Kidney (tissue), 14 donors: ENCODE measurements around the gene AP3S1. TPM values are rescaled to one million over a fixed set of nuclear protein-coding genes. Genes with fewer than 3 reads are reported as not detected.
A peak's percentile ranks its signal among the peaks of the same experiment; 100 is the strongest.
"Not testable (repeated sequence)": the region's sequence is repeated elsewhere in the genome, so short reads cannot be mapped to it uniquely, and the experiment has no call there.

Experiments used
- DNase-seq, 5 donors: peaks; one replicate each; pipeline ENCODE4 v3.0.0-alpha.2; 2013 to 2020
- FAIRE-seq: peaks from 2 replicates; lab custom pipeline; 2012; peaks lifted over from hg19 to GRCh38; lab: Jason Lieb, UNC
- H3K27ac ChIP-seq, 2 donors: one replicate each; pipeline ENCODE4 v1.7.0; 2013; ENCODE audit warnings: low read depth in 2 of 2, low read length in 2 of 2, inconsistent platforms in 1 of 2
- H3K27me3 ChIP-seq: one replicate; pipeline ENCODE4 v1.7.1; 2013; ENCODE audit warnings: low read length, inconsistent platforms; ENCODE audit not compliant: control insufficient read depth, insufficient read depth
- H3K36me3 ChIP-seq, 3 donors: one replicate each; pipeline versions ENCODE4 v1.7.0 to v1.7.1; 2013; ENCODE audit warnings: low read length in 3 of 3, control low read depth in 1 of 3, inconsistent platforms in 1 of 3; ENCODE audit not compliant: insufficient read depth in 3 of 3, control insufficient read depth in 2 of 3
- H3K4me1 ChIP-seq, 3 donors: one replicate each; pipeline versions ENCODE4 v1.7.0 to v1.7.1; 2013; ENCODE audit warnings: low read length in 3 of 3, inconsistent platforms in 1 of 3, low read depth in 1 of 3; ENCODE audit not compliant: control insufficient read depth in 2 of 3, insufficient read depth in 2 of 3
- H3K4me3 ChIP-seq, 3 donors: one replicate each; pipeline versions ENCODE4 v1.7.0 to v1.8.1; 2013; ENCODE audit warnings: low read length in 3 of 3, control low read depth in 1 of 3, inconsistent platforms in 1 of 3
- H3K9ac ChIP-seq, 3 donors: one replicate each; pipeline versions ENCODE4 v1.7.0 to v1.7.1; 2013; ENCODE audit warnings: low read length in 3 of 3, control low read depth in 1 of 3, inconsistent platforms in 1 of 3
- H3K9me3 ChIP-seq, 3 donors: one replicate each; pipeline versions ENCODE4 v1.7.0 to v1.7.1; 2013; ENCODE audit warnings: low read length in 3 of 3, control low read depth in 1 of 3, inconsistent platforms in 1 of 3; ENCODE audit not compliant: control insufficient read depth in 2 of 3, insufficient read depth in 1 of 3
- intact Hi-C: fragments of 100-400 bp; cut with DNase I; formaldehyde crosslinking; loops from one replicate; pipeline ENCODE4 v1.11.1; 2022
- polyA plus RNA-seq: library from polyadenylated mRNA; stranded (reverse); fragments of 350-450 nt; fragmentation: Illumina TruSeq; extraction: RNeasy Lipid Tissue Mini Kit (QIAGEN cat#74804); gene quantifications from one replicate; pipeline ENCODE4 v1.2.3, GENCODE V29; 2014; ENCODE audit warnings: low read depth, low replicate concordance; ENCODE audit not compliant: insufficient read depth
- total RNA-seq: library from RNA; stranded (reverse); fragmentation: NEBNext Ultra II Directional; extraction: Animal tissue kit (Norgen Biotek cat#: 25700); gene quantifications from one replicate; pipeline ENCODE4 v1.2.1, GENCODE V29; 2021
- TF ChIP-seq, protein P1 (sequence below): IDR thresholded peaks from 3 replicates; pipeline ENCODE4 v1.5.1; 2012; ENCODE audit warnings: mild to moderate bottlenecking, moderate library complexity, borderline replicate concordance; ENCODE audit not compliant: insufficient read depth; ENCODE audit errors: extremely low read depth
- donor health status: control.
- donor health status: control.
- donor health status: control.
- donor health status: control.
- donor health status: control.
- donor health status: DM: yes; HTN: yes; CAD: no.
- donor health status: Normal renal cell carcinoma (clear cell type).

AP3S1 gene
- total and polyA plus RNA-seq, 2 donors from 2014 or later = 50.2 to 54.1 TPM

DNA sequence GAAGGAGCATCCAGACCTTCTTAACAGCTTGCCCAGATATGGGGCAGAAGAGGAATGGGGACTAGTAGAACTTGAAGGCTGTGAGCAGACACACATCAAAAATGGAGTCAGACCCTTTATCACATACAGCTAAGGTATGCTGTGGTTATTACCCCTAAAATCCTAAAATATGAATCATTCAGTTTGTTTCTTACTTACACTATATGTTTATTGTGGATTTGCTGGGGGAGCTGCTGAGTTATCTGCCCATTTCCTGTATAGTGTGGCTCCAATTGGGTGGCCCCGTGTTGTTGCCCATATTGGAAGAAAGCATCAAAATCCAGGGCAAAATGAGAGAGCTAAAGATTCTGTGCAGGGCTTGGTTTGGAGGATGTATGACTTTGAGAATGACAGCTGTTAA is 56.9 kb downstream of the AP3S1 start:
- Histone ChIP-seq H3K27ac (no peak overlapping the region), H3K4me1 (no peaks in the 10 kb centered on the region), H3K36me3 (peaks cover 0 to 6% (median 0%) of the 10 kb centered on the region in 3 donors), H3K9ac (no peak overlapping the region), H3K9me3 (no peaks in the 10 kb centered on the region), H3K27me3 (no peaks in the 10 kb centered on the region), H3K4me3 (no peak overlapping the region)
- intact Hi-C loops = no loop called here
- TF ChIP-seq, protein P1, sequence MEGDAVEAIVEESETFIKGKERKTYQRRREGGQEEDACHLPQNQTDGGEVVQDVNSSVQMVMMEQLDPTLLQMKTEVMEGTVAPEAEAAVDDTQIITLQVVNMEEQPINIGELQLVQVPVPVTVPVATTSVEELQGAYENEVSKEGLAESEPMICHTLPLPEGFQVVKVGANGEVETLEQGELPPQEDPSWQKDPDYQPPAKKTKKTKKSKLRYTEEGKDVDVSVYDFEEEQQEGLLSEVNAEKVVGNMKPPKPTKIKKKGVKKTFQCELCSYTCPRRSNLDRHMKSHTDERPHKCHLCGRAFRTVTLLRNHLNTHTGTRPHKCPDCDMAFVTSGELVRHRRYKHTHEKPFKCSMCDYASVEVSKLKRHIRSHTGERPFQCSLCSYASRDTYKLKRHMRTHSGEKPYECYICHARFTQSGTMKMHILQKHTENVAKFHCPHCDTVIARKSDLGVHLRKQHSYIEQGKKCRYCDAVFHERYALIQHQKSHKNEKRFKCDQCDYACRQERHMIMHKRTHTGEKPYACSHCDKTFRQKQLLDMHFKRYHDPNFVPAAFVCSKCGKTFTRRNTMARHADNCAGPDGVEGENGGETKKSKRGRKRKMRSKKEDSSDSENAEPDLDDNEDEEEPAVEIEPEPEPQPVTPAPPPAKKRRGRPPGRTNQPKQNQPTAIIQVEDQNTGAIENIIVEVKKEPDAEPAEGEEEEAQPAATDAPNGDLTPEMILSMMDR = no peak
- FAIRE-seq (no peak), DNase-seq (no peak)

DNA sequence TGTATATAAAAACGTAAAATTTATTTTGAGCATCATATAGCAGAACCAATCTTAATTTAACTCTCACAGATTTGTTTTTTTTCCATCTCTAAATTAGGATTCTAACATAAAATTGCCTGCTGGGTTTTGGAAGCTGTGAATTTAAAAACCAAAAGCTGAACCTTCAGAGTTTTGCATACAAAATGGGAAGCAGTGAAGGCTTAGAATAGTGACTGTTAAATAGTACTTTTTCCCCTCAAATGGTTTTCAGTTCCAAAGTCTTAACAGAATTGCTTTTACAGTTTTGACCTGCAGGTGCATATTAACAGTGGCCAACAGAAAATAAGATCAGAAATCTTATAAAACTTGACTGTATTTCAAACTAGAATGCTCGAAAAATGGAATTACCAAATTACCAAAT is 65.4 kb downstream of the AP3S1 start:
- intact Hi-C loops = no loop called here
- FAIRE-seq = no peak

DNA sequence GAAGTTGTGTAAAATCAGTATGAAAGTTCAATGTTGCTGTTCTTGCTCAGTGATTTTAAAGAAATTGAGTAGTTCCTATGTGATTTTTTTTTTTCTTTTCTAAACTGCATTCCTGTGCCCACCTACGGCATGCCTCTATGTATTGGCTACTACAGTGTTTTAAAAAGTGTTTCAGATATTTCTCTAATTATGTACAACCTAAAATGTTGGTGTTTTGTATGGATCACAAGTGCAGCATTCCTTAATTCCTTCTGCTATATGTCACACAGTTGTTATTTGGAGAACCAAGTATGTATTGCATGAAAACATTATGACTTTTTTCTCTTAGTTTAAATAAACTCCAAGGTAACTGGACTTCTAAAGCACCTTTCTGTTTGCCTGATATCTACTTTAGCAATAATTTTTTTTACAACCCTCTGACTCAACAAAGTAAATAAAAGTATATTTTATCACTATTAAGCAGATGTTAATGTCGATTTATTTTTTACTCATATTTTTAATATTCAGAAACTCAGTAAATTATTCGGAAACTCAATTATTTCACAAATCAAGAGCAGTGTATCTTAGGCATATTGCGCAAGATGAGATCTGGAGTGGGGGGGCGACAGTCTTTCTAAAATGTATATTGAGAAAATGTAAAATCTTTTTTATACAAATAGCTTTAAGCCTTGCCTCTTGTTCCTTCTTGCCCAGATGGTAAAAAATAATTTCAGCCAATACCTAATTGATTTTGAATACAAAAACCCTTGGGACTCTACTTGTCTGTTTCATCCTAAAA is 72.1 kb downstream of the AP3S1 start:
- H3K27ac ChIP-seq, H3K4me1 ChIP-seq, H3K9me3 ChIP-seq, H3K9ac ChIP-seq, H3K36me3 ChIP-seq, H3K27me3 ChIP-seq, H3K4me3 ChIP-seq, intact Hi-C loops, DNase-seq: not testable (repeated sequence)
- peak; percentile 74 for FAIRE-seq

More for the DNA sequence above, 65.4 kb downstream of the AP3S1 start:
- Histone ChIP-seq H3K4me1 (no peaks in the 10 kb centered on the region), H3K36me3 (no peaks in the 10 kb centered on the region), H3K9ac (no peak overlapping the region), H3K9me3 (no peaks in the 10 kb centered on the region), H3K27me3 (no peaks in the 10 kb centered on the region), H3K4me3 (no peak overlapping the region), H3K27ac (no peak overlapping the region)
- TF ChIP-seq, protein P1 = no peak
- no peak for DNase-seq

DNA sequence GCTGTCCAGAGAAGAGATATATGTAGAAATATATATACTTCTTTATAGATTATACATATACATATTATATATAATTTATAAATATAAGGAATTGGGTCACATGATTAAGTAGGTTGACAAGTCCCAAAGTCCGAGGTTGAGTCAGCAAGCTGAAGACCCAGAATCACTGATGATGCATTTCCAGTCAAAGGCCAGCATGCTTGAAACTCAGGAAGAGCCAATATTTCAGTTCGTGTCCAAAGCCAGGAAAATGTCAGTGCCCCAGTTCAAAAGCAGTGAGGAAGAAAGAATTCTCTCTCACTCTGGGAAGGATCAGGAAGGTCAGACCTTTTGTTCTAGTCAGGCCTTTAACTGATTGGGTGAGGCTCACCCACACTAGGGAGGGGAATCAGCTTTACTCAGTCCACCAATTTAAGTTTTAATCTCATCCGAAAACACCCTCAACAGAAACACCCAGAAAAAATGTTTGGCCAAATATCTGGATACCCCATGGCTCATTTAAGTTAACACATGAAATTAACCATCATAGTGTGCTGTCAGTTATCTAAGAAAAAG is 78.5 kb downstream of the AP3S1 start:
- DNase-seq = no peak
- H3K27me3 ChIP-seq = no peaks in the 10 kb centered on the region
- no peak overlapping the region for H3K9ac ChIP-seq
- no peak for FAIRE-seq
- no peaks in the 10 kb centered on the region for H3K4me1 ChIP-seq
- intact Hi-C loops = no loop called here
- TF ChIP-seq, protein P1 = no peak
- no peak overlapping the region for H3K27ac ChIP-seq
- no peaks in the 10 kb centered on the region for H3K36me3 ChIP-seq
- H3K9me3 ChIP-seq = no peaks in the 10 kb centered on the region
- no peak overlapping the region for H3K4me3 ChIP-seq

DNA sequence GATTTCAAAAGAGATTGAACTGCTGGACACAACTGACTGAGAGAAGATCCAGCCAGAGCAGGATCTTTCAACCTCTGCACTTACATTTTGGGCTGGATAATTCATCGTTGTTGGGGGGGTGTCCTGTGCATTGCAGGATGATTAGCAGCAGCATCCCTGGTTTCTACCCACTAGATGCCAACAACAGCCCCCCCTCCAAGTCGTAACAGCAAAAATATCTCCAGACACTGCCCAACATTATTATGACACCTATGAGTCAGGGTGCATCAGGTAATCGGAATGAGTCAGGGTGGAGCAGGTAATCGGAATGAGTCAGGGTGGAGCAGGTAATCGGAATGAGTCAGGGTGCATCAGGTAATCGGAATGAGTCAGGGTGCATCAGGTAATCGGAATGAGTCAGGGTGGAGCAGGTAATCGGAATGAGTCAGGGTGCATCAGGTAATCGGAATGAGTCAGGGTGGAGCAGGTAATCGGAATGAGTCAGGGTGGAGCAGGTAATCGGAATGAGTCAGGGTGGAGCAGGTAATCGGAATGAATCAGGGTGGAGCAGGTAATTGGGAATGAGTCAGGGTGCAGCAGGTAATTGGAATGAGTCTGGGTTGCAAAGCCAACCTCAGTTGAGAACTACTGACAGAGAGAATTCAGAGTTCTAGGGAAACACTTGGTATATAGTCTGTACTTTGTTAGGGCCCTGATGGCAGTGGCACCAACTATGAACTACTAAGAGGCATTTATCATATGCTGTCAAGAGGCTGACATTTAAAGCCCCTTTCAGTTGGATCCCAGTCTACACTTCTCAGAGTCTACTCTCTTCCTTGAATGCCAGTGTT is 87.1 kb downstream of the AP3S1 start:
- H3K4me3 ChIP-seq, H3K9ac ChIP-seq, H3K27ac ChIP-seq, H3K4me1 ChIP-seq, H3K36me3 ChIP-seq, H3K9me3 ChIP-seq, intact Hi-C loops, H3K27me3 ChIP-seq, FAIRE-seq, DNase-seq: not testable (repeated sequence)
